ENCODE measurements around the gene SVOP. TPM values are rescaled to one million over a fixed set of nuclear protein-coding genes. Genes with fewer than 3 reads are reported as not detected.

Gene SVOP
- total RNA-seq, 2 experiments from 2014 or later: not detected

DNA sequence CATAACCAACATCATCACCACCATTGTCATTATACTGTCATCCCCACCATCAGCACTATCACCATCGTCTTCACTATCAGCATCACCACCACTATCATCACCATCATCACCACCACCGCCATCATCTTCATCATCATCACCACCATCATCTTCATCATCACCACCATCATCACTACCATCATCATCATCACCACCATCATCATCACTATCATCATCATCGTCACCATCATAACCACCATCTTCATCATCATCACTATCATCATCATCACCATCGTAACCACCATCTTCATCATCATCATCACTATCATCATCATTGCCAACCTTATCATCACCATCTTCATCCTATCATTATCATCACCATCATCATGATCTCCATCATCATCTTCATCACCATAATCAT lies 39.0 kb downstream of the SVOP start:
- DNase-seq: no peak

DNA sequence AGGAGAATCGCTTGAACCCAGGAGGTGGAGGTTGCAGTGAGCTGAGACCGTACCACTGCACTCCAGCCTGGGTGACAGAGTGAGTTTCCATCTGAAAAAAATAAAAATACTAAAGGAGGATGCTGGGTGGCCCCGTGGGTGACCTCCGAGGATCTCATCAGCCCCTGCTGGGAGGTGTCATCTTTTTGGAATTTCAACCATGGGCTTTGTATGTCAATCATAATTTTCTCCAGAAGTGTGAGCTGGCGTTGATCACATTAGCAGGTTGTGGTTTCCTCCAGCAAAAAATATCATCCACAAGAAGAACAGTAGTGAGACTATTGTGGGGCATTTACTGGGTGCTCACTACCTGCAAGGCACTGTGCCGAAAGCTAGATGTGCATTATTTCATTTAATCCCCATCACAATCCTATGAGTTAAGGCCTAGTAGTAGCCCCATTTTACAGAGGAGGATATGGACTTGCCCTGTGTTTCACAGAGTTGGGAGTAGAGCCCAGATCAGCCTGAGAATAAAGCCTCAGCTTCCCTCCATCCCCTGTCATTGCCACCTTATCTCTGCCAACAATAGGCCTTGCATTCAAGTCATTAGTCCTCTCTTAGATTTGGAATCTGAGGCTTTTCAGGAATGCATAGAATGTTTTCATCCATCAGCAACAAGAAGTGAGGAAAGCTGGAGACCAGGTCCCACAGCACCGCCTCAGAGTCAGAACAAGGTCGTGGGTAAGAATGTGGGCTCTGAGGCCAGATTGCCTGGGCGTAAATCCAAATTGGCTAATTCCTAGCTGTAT lies 39.8 kb downstream of the SVOP start:
- intact Hi-C loops (cut with DNase I, micrococcal nuclease): no loop called here
- no peaks in the 10 kb centered on the region for H3K36me3 Mint-ChIP-seq (ENCODE audit: low read depth)
- Histone ChIP-seq H3K9me3 (ENCODE audit: control insufficient read depth in 1 of 2, insufficient read depth in 1 of 2, low read length in 2 of 2) (peaks cover 0 to 5% of the 10 kb centered on the region in 2 experiments), H3K4me1 (ENCODE audit: insufficient read depth, low read length) (no peaks in the 10 kb centered on the region), H3K27me3 (ENCODE audit: control insufficient read depth in 1 of 2, insufficient read depth in 2 of 2, low read length in 2 of 2) (peaks cover 0 to 7% of the 10 kb centered on the region in 2 experiments), H3K4me3 (ENCODE audit: low read length) (no peak overlapping the region), H3K27ac (ENCODE audit: low read depth in 1 of 2, low read length in 2 of 2) (no peak overlapping the region), H3K36me3 (ENCODE audit: insufficient read depth, low read length) (no peaks in the 10 kb centered on the region)
- TF ChIP-seq, protein P1, sequence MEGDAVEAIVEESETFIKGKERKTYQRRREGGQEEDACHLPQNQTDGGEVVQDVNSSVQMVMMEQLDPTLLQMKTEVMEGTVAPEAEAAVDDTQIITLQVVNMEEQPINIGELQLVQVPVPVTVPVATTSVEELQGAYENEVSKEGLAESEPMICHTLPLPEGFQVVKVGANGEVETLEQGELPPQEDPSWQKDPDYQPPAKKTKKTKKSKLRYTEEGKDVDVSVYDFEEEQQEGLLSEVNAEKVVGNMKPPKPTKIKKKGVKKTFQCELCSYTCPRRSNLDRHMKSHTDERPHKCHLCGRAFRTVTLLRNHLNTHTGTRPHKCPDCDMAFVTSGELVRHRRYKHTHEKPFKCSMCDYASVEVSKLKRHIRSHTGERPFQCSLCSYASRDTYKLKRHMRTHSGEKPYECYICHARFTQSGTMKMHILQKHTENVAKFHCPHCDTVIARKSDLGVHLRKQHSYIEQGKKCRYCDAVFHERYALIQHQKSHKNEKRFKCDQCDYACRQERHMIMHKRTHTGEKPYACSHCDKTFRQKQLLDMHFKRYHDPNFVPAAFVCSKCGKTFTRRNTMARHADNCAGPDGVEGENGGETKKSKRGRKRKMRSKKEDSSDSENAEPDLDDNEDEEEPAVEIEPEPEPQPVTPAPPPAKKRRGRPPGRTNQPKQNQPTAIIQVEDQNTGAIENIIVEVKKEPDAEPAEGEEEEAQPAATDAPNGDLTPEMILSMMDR (IDR thresholded peaks at IDR 0.05): no peak
- peaks cover 8% of the 10 kb centered on the region for H3K27me3 Mint-ChIP-seq
- DNase-seq: no peak
- H3K4me3 Mint-ChIP-seq: no peak overlapping the region
- POLR2A ChIA-PET: no interaction called here
- no peak for ATAC-seq (ENCODE audit: poor library complexity)
- H3K9me3 Mint-ChIP-seq: no peaks in the 10 kb centered on the region
- H3K4me1 Mint-ChIP-seq (ENCODE audit: low read depth): no peaks in the 10 kb centered on the region
- CTCF ChIA-PET: no interaction called here
- H3K27ac Mint-ChIP-seq: no peak overlapping the region

More for the DNA sequence above, 39.0 kb downstream of the SVOP start:
- ATAC-seq (ENCODE audit: poor library complexity): no peak
- H3K4me1 ChIP-seq (ENCODE audit: insufficient read depth, low read length): no peaks in the 10 kb centered on the region
- H3K9me3 Mint-ChIP-seq: no peaks in the 10 kb centered on the region
- TF ChIP-seq, protein P1 (IDR thresholded peaks at IDR 0.05): no peak
- intact Hi-C loops (cut with DNase I, micrococcal nuclease): no loop called here
- H3K4me3 Mint-ChIP-seq: no peak overlapping the region
- H3K27me3 Mint-ChIP-seq: peaks cover 8% of the 10 kb centered on the region
- H3K36me3 ChIP-seq (ENCODE audit: insufficient read depth, low read length): no peaks in the 10 kb centered on the region
- H3K4me1 Mint-ChIP-seq (ENCODE audit: low read depth): no peaks in the 10 kb centered on the region
- peaks cover 0 to 7% of the 10 kb centered on the region in 2 experiments for H3K27me3 ChIP-seq (ENCODE audit: control insufficient read depth in 1 of 2, insufficient read depth in 2 of 2, low read length in 2 of 2)
- no peak overlapping the region for H3K27ac ChIP-seq (ENCODE audit: low read depth in 1 of 2, low read length in 2 of 2)
- H3K4me3 ChIP-seq (ENCODE audit: low read length): no peak overlapping the region
- H3K36me3 Mint-ChIP-seq (ENCODE audit: low read depth): no peaks in the 10 kb centered on the region
- CTCF ChIA-PET: no interaction called here
- peaks cover 0 to 5% of the 10 kb centered on the region in 2 experiments for H3K9me3 ChIP-seq (ENCODE audit: control insufficient read depth in 1 of 2, insufficient read depth in 1 of 2, low read length in 2 of 2)
- H3K27ac Mint-ChIP-seq: no peak overlapping the region
- POLR2A ChIA-PET: no interaction called here

DNA sequence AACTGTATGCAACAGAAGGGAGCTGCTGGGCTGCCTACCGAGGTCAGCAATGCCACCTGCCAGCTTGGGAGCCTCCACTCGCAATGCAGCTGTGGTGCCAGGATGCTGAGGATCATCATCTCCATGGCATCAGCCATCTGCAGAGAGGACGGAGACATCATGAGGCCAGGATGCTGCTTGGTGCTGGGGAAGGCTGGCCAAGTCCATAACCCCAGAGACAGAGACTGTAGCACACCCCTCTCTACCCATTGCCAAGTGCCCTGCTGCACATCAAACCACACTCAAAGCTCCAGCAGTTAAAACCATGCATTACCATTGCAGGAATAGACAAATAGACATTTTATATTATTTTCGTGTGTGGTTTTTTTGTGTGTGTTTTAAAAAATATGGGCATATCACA lies 43.5 kb downstream of the SVOP start:
- Histone ChIP-seq H3K4me1 (ENCODE audit: insufficient read depth, low read length) (no peaks in the 10 kb centered on the region), H3K36me3 (ENCODE audit: insufficient read depth, low read length) (no peaks in the 10 kb centered on the region), H3K27me3 (ENCODE audit: control insufficient read depth in 1 of 2, insufficient read depth in 2 of 2, low read length in 2 of 2) (no peaks in the 10 kb centered on the region), H3K4me3 (ENCODE audit: low read length) (no peak overlapping the region), H3K27ac (ENCODE audit: low read depth in 1 of 2, low read length in 2 of 2) (no peak overlapping the region), H3K9me3 (ENCODE audit: control insufficient read depth in 1 of 2, insufficient read depth in 1 of 2, low read length in 2 of 2) (no peaks in the 10 kb centered on the region)
- TF ChIP-seq, protein P1 (IDR thresholded peaks at IDR 0.05): no peak
- no peak for DNase-seq
- H3K27ac Mint-ChIP-seq: no peak overlapping the region
- H3K27me3 Mint-ChIP-seq: peaks cover 4% of the 10 kb centered on the region
- no peaks in the 10 kb centered on the region for H3K36me3 Mint-ChIP-seq (ENCODE audit: low read depth)
- H3K9me3 Mint-ChIP-seq: no peaks in the 10 kb centered on the region
- ChIA-PET CTCF (no interaction called here), POLR2A (interaction anchor here (0.7 kb wide), 1 partner anchor 14 kb away, joined by 3 read pairs; no protein-coding TSS in a partner anchor)
- H3K4me1 Mint-ChIP-seq (ENCODE audit: low read depth): no peaks in the 10 kb centered on the region
- no peak for ATAC-seq (ENCODE audit: poor library complexity)
- intact Hi-C loops (cut with DNase I, micrococcal nuclease): no loop called here
- no peak overlapping the region for H3K4me3 Mint-ChIP-seq
